H1 (cell line): ENCODE data around the gene PTPN2. TPM values are rescaled to one million over a fixed set of nuclear protein-coding genes. Genes with fewer than 3 reads are reported as not detected.

Source experiments
- CTCF ChIA-PET: fragments of 300-600 bp; sonication (Branson Sonifier 250); formaldehyde crosslinking; loops from one replicate; lab custom pipeline; 2021; ENCODE audit not compliant: partially characterized antibody; lab: Charles Lee
- POLR2A ChIA-PET: fragments of 300-600 bp; sonication (Branson Sonifier 250); formaldehyde crosslinking; loops from one replicate; lab custom pipeline; 2021; ENCODE audit warnings: inconsistent platforms; ENCODE audit not compliant: partially characterized antibody; lab: Charles Lee
- DNase-seq, 2 experiments: peaks; one replicate each; pipeline versions ENCODE4 v3.0.0 to v3.0.0-alpha.2; 2010 to 2022; ENCODE audit warnings: low spot score in 2 of 2, low read depth in 1 of 2, mixed read lengths in 1 of 2
- FAIRE-seq: peaks from 2 replicates; lab custom pipeline; 2011; peaks lifted over from hg19 to GRCh38; lab: Jason Lieb, UNC
- H2AFZ ChIP-seq: 2 replicates; pipeline ENCODE4 v1.8.1; 2012; ENCODE audit warnings: low read length, inconsistent platforms
- H2AK5ac ChIP-seq: 2 replicates; pipeline ENCODE4 v1.6.1; 2013; ENCODE audit warnings: low read depth, low read length
- H2BK120ac ChIP-seq: replicated peaks from 2 replicates; pipeline ENCODE3; 2013; ENCODE audit warnings: low read depth, low read length, inconsistent platforms
- H2BK12ac ChIP-seq: 2 replicates; pipeline ENCODE4 v1.6.1; 2013; ENCODE audit warnings: low read depth, low read length
- H2BK15ac ChIP-seq: 2 replicates; pipeline ENCODE4 v1.6.1; 2013; ENCODE audit warnings: low read length
- H2BK20ac ChIP-seq: 2 replicates; pipeline ENCODE4 v1.6.1; 2013; ENCODE audit warnings: low read length
- H2BK5ac ChIP-seq: 2 replicates; pipeline ENCODE4 v1.6.1; 2013; ENCODE audit warnings: low read depth, low read length
- H3K14ac ChIP-seq: 2 replicates; pipeline ENCODE4 v1.6.1; 2013; ENCODE audit warnings: inconsistent platforms; ENCODE audit not compliant: insufficient read length
- H3K18ac ChIP-seq: 2 replicates; pipeline ENCODE4 v1.6.1; 2013; ENCODE audit warnings: low read length; ENCODE audit errors: extremely low read depth
- H3K23ac ChIP-seq: 2 replicates; pipeline ENCODE4 v1.6.1; 2013; ENCODE audit warnings: inconsistent platforms; ENCODE audit not compliant: insufficient read length
- H3K23me2 ChIP-seq: 2 replicates; pipeline ENCODE4 v1.6.1; 2013; ENCODE audit warnings: low read depth, low read length
- H3K27ac ChIP-seq: 2 replicates; pipeline ENCODE4 v1.6.1; 2011; ENCODE audit warnings: low read depth, low read length, inconsistent platforms
- H3K27me3 ChIP-seq, 4 experiments: replicated peaks in 1 of 4; 1 replicate in 1 of 4; 2 replicates in 3 of 4; pipeline versions ENCODE4 v1.6.1 to v1.8.1; 2011 to 2013; ENCODE audit warnings: low read length in 3 of 4, mild to moderate bottlenecking in 3 of 4, inconsistent platforms in 2 of 4, mixed read lengths in 2 of 4, moderate library complexity in 1 of 4; ENCODE audit not compliant: control insufficient read depth in 3 of 4, insufficient read depth in 3 of 4; ENCODE audit errors: extremely low read depth in 1 of 4
- H3K36me3 ChIP-seq, 4 experiments: 2 replicates each; pipeline versions ENCODE4 v1.6.1 to v1.8.1; 2011 to 2013; ENCODE audit warnings: mild to moderate bottlenecking in 4 of 4, low read length in 3 of 4, moderate library complexity in 2 of 4, control low read depth in 1 of 4, inconsistent platforms in 1 of 4; ENCODE audit not compliant: insufficient read depth in 4 of 4, control insufficient read depth in 2 of 4
- H3K4ac ChIP-seq: replicated peaks from 2 replicates; pipeline ENCODE3; 2013; ENCODE audit warnings: low read length, low read depth, mixed read lengths, inconsistent platforms; ENCODE audit not compliant: insufficient read length
- H3K4me1 ChIP-seq, 4 experiments: replicated peaks in 1 of 4; 1 replicate in 1 of 4; 2 replicates in 3 of 4; pipeline versions ENCODE4 v1.6.1 to v1.8.1; 2011 to 2013; ENCODE audit warnings: low read length in 3 of 4, inconsistent platforms in 2 of 4, mixed read lengths in 1 of 4; ENCODE audit not compliant: insufficient read depth in 4 of 4, control insufficient read depth in 3 of 4
- H3K4me2 ChIP-seq, 2 experiments: 2 replicates each; pipeline versions ENCODE4 v1.6.1 to v1.8.1; 2011 to 2013; ENCODE audit warnings: low read depth in 2 of 2, low read length in 2 of 2, control low read depth in 1 of 2, inconsistent platforms in 1 of 2, mild to moderate bottlenecking in 1 of 2; ENCODE audit not compliant: insufficient read depth in 1 of 2
- H3K4me3 ChIP-seq, 4 experiments: fragments of 200-600, 300-600 bp in 1 of 4; sonication (generic), shearing (Covaris generic), sonication (Bioruptor Twin) in 1 of 4; 2 replicates each; pipeline versions ENCODE4 v1.5.1 to v1.8.1; 2011 to 2016; ENCODE audit warnings: low read length in 4 of 4, low read depth in 3 of 4, control low read depth in 2 of 4, inconsistent platforms in 2 of 4, mild to moderate bottlenecking in 2 of 4, mixed read lengths in 1 of 4, moderate library complexity in 1 of 4; ENCODE audit not compliant: insufficient read depth in 2 of 4; ENCODE audit errors: extremely low read depth in 1 of 4
- H3K56ac ChIP-seq: replicated peaks from 2 replicates; pipeline ENCODE3; 2013; ENCODE audit warnings: low read depth, mild to moderate bottlenecking, mixed read lengths, low read length, inconsistent platforms; ENCODE audit not compliant: insufficient read length
- H3K79me1 ChIP-seq: 2 replicates; pipeline ENCODE4 v1.6.1; 2013; ENCODE audit warnings: low read depth, low read length, control low read depth
- H3K79me2 ChIP-seq, 2 experiments: 2 replicates each; pipeline versions ENCODE4 v1.6.1 to v1.8.1; 2012 to 2013; ENCODE audit warnings: low read length in 2 of 2, mild to moderate bottlenecking in 2 of 2, inconsistent platforms in 1 of 2; ENCODE audit not compliant: insufficient read depth in 2 of 2, control insufficient read depth in 1 of 2
- H3K9ac ChIP-seq, 4 experiments: replicated peaks in 1 of 4; 1 replicate in 1 of 4; 2 replicates in 3 of 4; pipeline versions ENCODE4 v1.6.1 to v1.8.1; 2011 to 2013; ENCODE audit warnings: low read depth in 3 of 4, low read length in 3 of 4, control low read depth in 2 of 4, mild to moderate bottlenecking in 2 of 4, moderate library complexity in 2 of 4, inconsistent platforms in 1 of 4; ENCODE audit errors: extremely low read depth in 1 of 4
- H3K9me3 ChIP-seq, 2 experiments: 2 replicates each; pipeline versions ENCODE4 v1.6.1 to v1.8.1; 2012 to 2013; ENCODE audit warnings: mild to moderate bottlenecking in 2 of 2, moderate library complexity in 2 of 2, control low read depth in 1 of 2, inconsistent platforms in 1 of 2, low read depth in 1 of 2, low read length in 1 of 2, mixed read lengths in 1 of 2; ENCODE audit not compliant: insufficient read depth in 2 of 2
- H4K20me1 ChIP-seq, 2 experiments: replicated peaks in 1 of 2; 2 replicates each; pipeline versions ENCODE3 to v1.8.1; 2011 to 2013; ENCODE audit warnings: inconsistent platforms in 2 of 2, low read length in 2 of 2, mild to moderate bottlenecking in 1 of 2; ENCODE audit not compliant: insufficient read depth in 2 of 2, control insufficient read depth in 1 of 2
- H4K5ac ChIP-seq: 2 replicates; pipeline ENCODE4 v1.6.1; 2013; ENCODE audit warnings: low read length, low read depth, mixed read lengths, inconsistent platforms; ENCODE audit not compliant: insufficient read length
- H4K8ac ChIP-seq: 2 replicates; pipeline ENCODE4 v1.8.0; 2013; ENCODE audit warnings: mild to moderate bottlenecking, moderate library complexity, low read length, inconsistent platforms; ENCODE audit not compliant: insufficient read depth; ENCODE audit errors: extremely low read depth
- H4K91ac ChIP-seq: replicated peaks from 2 replicates; pipeline ENCODE3; 2013; ENCODE audit warnings: low read length, mixed read lengths, inconsistent platforms; ENCODE audit not compliant: insufficient read length
- BRCA1 ChIP-seq: IDR thresholded peaks from 2 replicates; pipeline ENCODE4 v1.6.1; 2012; ENCODE audit warnings: low read depth, low read length, improper control_type of control experiment
- HDAC6 ChIP-seq: IDR thresholded peaks from one replicate; pipeline ENCODE4 v1.7.1; 2012; ENCODE audit warnings: low read depth, mild to moderate bottlenecking, inconsistent platforms, low read length, moderate library complexity
- MAFK ChIP-seq: IDR thresholded peaks from 2 replicates; pipeline ENCODE4 v1.6.1; 2012; ENCODE audit warnings: low read depth, mild to moderate bottlenecking, improper control_type of control experiment, low read length
- POLR2A ChIP-seq, 2 experiments: IDR thresholded peaks; 1 replicate in 1 of 2; 2 replicates in 1 of 2; pipeline ENCODE4 v1.6.1; 2011; ENCODE audit warnings: low read depth in 2 of 2, low read length in 2 of 2, mild to moderate bottlenecking in 2 of 2; ENCODE audit errors: control extremely low read depth in 1 of 2
- SIX5 ChIP-seq: IDR thresholded peaks from 2 replicates; pipeline ENCODE4 v1.6.1; 2011; ENCODE audit warnings: mild to moderate bottlenecking, low read depth, low read length
- TAF1 ChIP-seq: IDR thresholded peaks from 2 replicates; pipeline ENCODE4 v1.6.1; 2011; ENCODE audit warnings: mild to moderate bottlenecking, low read depth, low read length
- TAF7 ChIP-seq: optimal IDR thresholded peaks from 2 replicates; pipeline ENCODE3; 2011; ENCODE audit warnings: low read depth, mild to moderate bottlenecking, inconsistent platforms, low read length, moderate library complexity, borderline replicate concordance
- ZNF274 ChIP-seq: IDR thresholded peaks from 2 replicates; pipeline ENCODE4 v1.7.0; 2012; ENCODE audit warnings: low read length, borderline replicate concordance; ENCODE audit errors: extremely low read depth
- WGBS, 2 experiments: shearing (Covaris generic) in 1 of 2; methylation state at CpG; one replicate each; pipeline versions ENCODE4 v1.1.6 to v1.1.7; 2013 to 2015; ENCODE audit warnings: low lambda C conversion rate in 2 of 2, mixed read lengths in 2 of 2, inconsistent platforms in 1 of 2, low coverage in 1 of 2, missing lambda C conversion rate in 1 of 2; ENCODE audit not compliant: insufficient replicate concordance in 2 of 2, insufficient coverage in 1 of 2, insufficient read length in 1 of 2; ENCODE audit errors: extremely low coverage in 1 of 2, missing lambda C conversion rate in 1 of 2; 5-methylcytosine and 5-hydroxymethylcytosine counted together
- polyA plus RNA-seq, 7 experiments: library from polyadenylated mRNA; depleted of rRNA in 3 of 7; stranded (reverse) in 5 of 7; unstranded in 2 of 7; fragments of >200 nt in 5 of 7; fragments of 200-250 nt in 2 of 7; gene quantifications; 1 replicate in 5 of 7; 2 replicates in 1 of 7; 4 replicates in 1 of 7; pipeline versions ENCODE4 v1.2.1 to v1.2.3, GENCODE V29; 2011 to 2013; ENCODE audit warnings: missing spikeins in 2 of 7, mixed read lengths in 2 of 7
- total RNA-seq: library from RNA; stranded (reverse); fragmentation: NEBNext Ultra II Directional; extraction: Animal tissue kit (Norgen Biotek cat#: 25700); gene quantifications from 2 replicates; pipeline ENCODE4 v1.2.1, GENCODE V29; 2021
- TF ChIP-seq, protein P1 (sequence below): IDR thresholded peaks from 2 replicates; pipeline ENCODE4 v1.6.1; 2012; ENCODE audit warnings: inconsistent platforms
- TF ChIP-seq, protein P2 (sequence below): IDR thresholded peaks from 2 replicates; pipeline ENCODE4 v1.6.1; 2012; ENCODE audit warnings: low read length, inconsistent platforms
- TF ChIP-seq, protein P3 (sequence below): IDR thresholded peaks from 2 replicates; pipeline ENCODE4 v1.6.1; 2011; ENCODE audit warnings: low read length, improper control_type of control experiment

The PTPN2 gene
- total and polyA plus RNA-seq, 2 of the 8 experiments (the other 6 are each of a cell fraction or from before 2014, with no cell fraction given), result 16.4 to 54.0 TPM

DNA sequence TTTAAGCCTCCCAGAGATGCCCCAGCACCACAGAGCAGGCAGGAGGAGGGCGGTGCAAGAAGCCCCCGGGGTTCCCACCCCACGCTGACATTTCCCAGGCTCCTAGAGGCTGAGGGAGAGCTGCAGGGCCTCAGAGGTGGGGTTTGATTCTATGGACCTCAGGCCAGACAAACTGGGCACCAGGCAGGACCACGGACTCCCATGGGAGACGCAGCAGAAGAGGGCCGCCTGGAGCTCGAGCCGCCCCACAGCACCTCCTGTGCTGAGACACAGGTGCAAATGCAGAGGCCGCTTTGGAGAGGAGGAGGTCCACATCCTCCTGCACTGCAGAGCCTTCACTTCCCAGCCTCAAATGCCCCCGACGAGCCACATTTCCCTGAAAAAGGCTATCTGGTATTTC is 118.5 kb downstream of the PTPN2 start:
- H3K23ac ChIP-seq, result no peak overlapping the region
- FAIRE-seq (no peak), DNase-seq (no peak)
- H3K56ac ChIP-seq, result no peak overlapping the region
- POLR2A ChIA-PET, result interaction anchor here (2.5 kb wide), 1 partner anchor 12 kb away, joined by 14 read pairs; no protein-coding TSS in a partner anchor
- 90% methylated on average over 11 of the region's 11 CpGs; no CpG with 5 or more reads in 1 of the 2 experiments for WGBS, 2 experiments
- no peak overlapping the region for H3K9ac ChIP-seq
- H3K79me1 ChIP-seq, result no peaks in the 10 kb centered on the region
- H3K23me2 ChIP-seq, result no peaks in the 10 kb centered on the region
- H4K20me1 ChIP-seq, result no peaks in the 10 kb centered on the region
- H3K27me3 ChIP-seq, result no peaks in the 10 kb centered on the region
- no peak overlapping the region for H2BK5ac ChIP-seq
- no peak overlapping the region for H4K5ac ChIP-seq
- H3K14ac ChIP-seq, result no peak overlapping the region
- CTCF ChIA-PET, result interaction anchor here (1.2 to 2.0 kb wide), 2 partner anchors 9 to 39 kb away, joined by 5 to 20 read pairs; no protein-coding TSS in a partner anchor
- no peak overlapping the region for H3K4me2 ChIP-seq
- H3K36me3 ChIP-seq, result no peaks in the 10 kb centered on the region
- no peak overlapping the region for H3K27ac ChIP-seq
- no peak overlapping the region for H2BK15ac ChIP-seq
- H2BK20ac ChIP-seq, result no peak overlapping the region
- no peak overlapping the region for H2AK5ac ChIP-seq
- H2BK120ac ChIP-seq, result no peak overlapping the region
- H2AFZ ChIP-seq, result no peak overlapping the region
- peaks cover 0 to 6% (median 4%) of the 10 kb centered on the region in 4 experiments; a peak in 4 of 7 replicates for H3K4me1 ChIP-seq
- no peak overlapping the region; the same call in 1 of the 2 replicates for H4K8ac ChIP-seq
- no peak overlapping the region for H3K4ac ChIP-seq
- no peaks in the 10 kb centered on the region for H3K79me2 ChIP-seq
- no peak overlapping the region for H2BK12ac ChIP-seq
- H3K18ac ChIP-seq, result no peak overlapping the region
- H3K4me3 ChIP-seq, result no peak overlapping the region
- H3K9me3 ChIP-seq, result no peaks in the 10 kb centered on the region
- H4K91ac ChIP-seq, result no peak overlapping the region
- TF ChIP-seq ZNF274 (no peak), SIX5 (no peak), BRCA1 (no peak), MAFK (no peak), TAF1 (no peak), TAF7 (no peak), HDAC6 (no peak), POLR2A (IDR thresholded peaks at IDR 0.05; ENCODE audit: control extremely low read depth in 1 of 2, low read depth in 2 of 2, low read length in 2 of 2) (no peak)
- TF ChIP-seq, protein P1, sequence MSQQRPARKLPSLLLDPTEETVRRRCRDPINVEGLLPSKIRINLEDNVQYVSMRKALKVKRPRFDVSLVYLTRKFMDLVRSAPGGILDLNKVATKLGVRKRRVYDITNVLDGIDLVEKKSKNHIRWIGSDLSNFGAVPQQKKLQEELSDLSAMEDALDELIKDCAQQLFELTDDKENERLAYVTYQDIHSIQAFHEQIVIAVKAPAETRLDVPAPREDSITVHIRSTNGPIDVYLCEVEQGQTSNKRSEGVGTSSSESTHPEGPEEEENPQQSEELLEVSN, result no peak
- TF ChIP-seq, protein P2, sequence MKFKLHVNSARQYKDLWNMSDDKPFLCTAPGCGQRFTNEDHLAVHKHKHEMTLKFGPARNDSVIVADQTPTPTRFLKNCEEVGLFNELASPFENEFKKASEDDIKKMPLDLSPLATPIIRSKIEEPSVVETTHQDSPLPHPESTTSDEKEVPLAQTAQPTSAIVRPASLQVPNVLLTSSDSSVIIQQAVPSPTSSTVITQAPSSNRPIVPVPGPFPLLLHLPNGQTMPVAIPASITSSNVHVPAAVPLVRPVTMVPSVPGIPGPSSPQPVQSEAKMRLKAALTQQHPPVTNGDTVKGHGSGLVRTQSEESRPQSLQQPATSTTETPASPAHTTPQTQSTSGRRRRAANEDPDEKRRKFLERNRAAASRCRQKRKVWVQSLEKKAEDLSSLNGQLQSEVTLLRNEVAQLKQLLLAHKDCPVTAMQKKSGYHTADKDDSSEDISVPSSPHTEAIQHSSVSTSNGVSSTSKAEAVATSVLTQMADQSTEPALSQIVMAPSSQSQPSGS, result no peak
- TF ChIP-seq, protein P3, sequence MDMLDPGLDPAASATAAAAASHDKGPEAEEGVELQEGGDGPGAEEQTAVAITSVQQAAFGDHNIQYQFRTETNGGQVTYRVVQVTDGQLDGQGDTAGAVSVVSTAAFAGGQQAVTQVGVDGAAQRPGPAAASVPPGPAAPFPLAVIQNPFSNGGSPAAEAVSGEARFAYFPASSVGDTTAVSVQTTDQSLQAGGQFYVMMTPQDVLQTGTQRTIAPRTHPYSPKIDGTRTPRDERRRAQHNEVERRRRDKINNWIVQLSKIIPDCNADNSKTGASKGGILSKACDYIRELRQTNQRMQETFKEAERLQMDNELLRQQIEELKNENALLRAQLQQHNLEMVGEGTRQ, result no peak
